HG02938 (cell line): ENCODE results near the gene TNS3.
"Not testable (repeated sequence)": the region's sequence is repeated elsewhere in the genome, so short reads cannot be mapped to it uniquely, and the experiment has no call there.

Experiments
- ATAC-seq: cut with Tn5 transposase; IDR thresholded peaks from one replicate; pipeline ENCODE4 v1.9.1; 2021; ENCODE audit warnings: mild to moderate bottlenecking, moderate library complexity; ENCODE audit not compliant: unreplicated experiment

The TNS3 gene

GRCh38 chr7:47543056-47543455 is 38.9 kb downstream of the TNS3 start:
- no peak for ATAC-seq

- ATAC-seq, result no peak
Observed at GRCh38 chr7:47542051-47542450, 39.9 kb downstream of the TNS3 start.

GRCh38 chr7:47541485-47541884 is 40.4 kb downstream of the TNS3 start:
- not testable (repeated sequence) for ATAC-seq

- no peak for ATAC-seq
Observed at GRCh38 chr7:47540387-47541350, 41.2 kb downstream of the TNS3 start.

GRCh38 chr7:47540053-47540386 is 41.9 kb downstream of the TNS3 start:
- no peak for ATAC-seq

- no peak for ATAC-seq
Observed at GRCh38 chr7:47539398-47540052, 42.4 kb downstream of the TNS3 start.

- ATAC-seq, result no peak
Observed at GRCh38 chr7:47538846-47539311, 43.0 kb downstream of the TNS3 start.

- no peak for ATAC-seq
Observed at GRCh38 chr7:47537716-47538675, 43.9 kb downstream of the TNS3 start.

- ATAC-seq, result no peak
Observed at GRCh38 chr7:47536661-47537611, 45.0 kb downstream of the TNS3 start.

- no peak for ATAC-seq
Observed at GRCh38 chr7:47535704-47536628, 45.9 kb downstream of the TNS3 start.

GRCh38 chr7:47535035-47535703 is 46.7 kb downstream of the TNS3 start:
- no peak for ATAC-seq

GRCh38 chr7:47534322-47535034 is 47.4 kb downstream of the TNS3 start:
- ATAC-seq, result no peak

- ATAC-seq, result no peak
Observed at GRCh38 chr7:47531584-47532492, 50.1 kb downstream of the TNS3 start.

GRCh38 chr7:47529826-47530555 is 51.9 kb downstream of the TNS3 start:
- ATAC-seq, result no peak

- no peak for ATAC-seq
Observed at GRCh38 chr7:47529405-47529804, 52.5 kb downstream of the TNS3 start.

GRCh38 chr7:47528471-47528870 is 53.4 kb downstream of the TNS3 start:
- no peak for ATAC-seq
